Fibroblast of the conjunctiva (primary cell): ENCODE data around the gene PLEKHF1.

Experiments used
- DNase-seq: peaks from one replicate; pipeline ENCODE4 v3.0.0-alpha.2; 2010; ENCODE audit warnings: low read depth

The PLEKHF1 gene

GRCh38 chr19:29678484-29679106 lies 13.3 kb downstream of the PLEKHF1 start:
- DNase-seq, result no peak

- no peak for DNase-seq
Observed at GRCh38 chr19:29679598-29680210, 14.4 kb downstream of the PLEKHF1 start.

GRCh38 chr19:29680447-29680846 lies 15.2 kb downstream of the PLEKHF1 start:
- DNase-seq, result no peak

GRCh38 chr19:29680937-29681336 lies 15.7 kb downstream of the PLEKHF1 start:
- DNase-seq, result no peak

- DNase-seq, result no peak
Observed at GRCh38 chr19:29681422-29682235, 16.4 kb downstream of the PLEKHF1 start.

GRCh38 chr19:29682236-29682895 lies 17.1 kb downstream of the PLEKHF1 start:
- DNase-seq, result no peak

GRCh38 chr19:29683009-29683408 lies 17.7 kb downstream of the PLEKHF1 start:
- DNase-seq, result no peak

- no peak for DNase-seq
Observed at GRCh38 chr19:29685326-29685725, 20.1 kb downstream of the PLEKHF1 start.

- DNase-seq, result no peak
Observed at GRCh38 chr19:29686285-29686805, 21.1 kb downstream of the PLEKHF1 start.

GRCh38 chr19:29687244-29687896 lies 22.1 kb downstream of the PLEKHF1 start:
- peak; percentile 98 for DNase-seq

- peak; percentile 90 for DNase-seq
Observed at GRCh38 chr19:29687897-29688728, 22.9 kb downstream of the PLEKHF1 start.

- peak; percentile 43 for DNase-seq
Observed at GRCh38 chr19:29690842-29691241, 25.6 kb downstream of the PLEKHF1 start.

- no peak for DNase-seq
Observed at GRCh38 chr19:29694161-29694560, 28.9 kb downstream of the PLEKHF1 start.

- peak; percentile 57 for DNase-seq
Observed at GRCh38 chr19:29694669-29695627, 29.7 kb downstream of the PLEKHF1 start.

- DNase-seq, result no peak
Observed at GRCh38 chr19:29695765-29696564, 30.7 kb downstream of the PLEKHF1 start.

GRCh38 chr19:29696565-29696846 lies 31.2 kb downstream of the PLEKHF1 start:
- no peak for DNase-seq

- no peak for DNase-seq
Observed at GRCh38 chr19:29697523-29698261, 32.4 kb downstream of the PLEKHF1 start.

GRCh38 chr19:29699861-29700260 lies 34.6 kb downstream of the PLEKHF1 start:
- no peak for DNase-seq
